K562 (cell line): ENCODE measurements around the gene TGM3. TPM values are rescaled to one million over a fixed set of nuclear protein-coding genes. Genes with fewer than 3 reads are reported as not detected.

ENCODE experiments used
- ATAC-seq: fragments of 200-7000 bp; cut with Tn5 transposase; 3 replicates; pipeline ENCODE4 v1.9.1; 2020; ENCODE audit warnings: moderate library complexity
- BruUV-seq: library from RNA; stranded (reverse); fragments of 400-500 nt; replicated peaks from 2 replicates; lab custom pipeline; 2021; lab: Mats Ljungman, UMichigan
- CTCF ChIA-PET: fragments of 300-600 bp; formaldehyde crosslinking; extraction: SDS; loops from one replicate; lab custom pipeline; 2021; ENCODE audit warnings: low intra/inter-chr PET ratio; lab: Yijun Ruan, JAX
- POLR2A ChIA-PET: fragments of 300-600, 350-650 bp; sonication (Branson Sonifier 250); formaldehyde crosslinking; extraction: SDS; loops from one replicate; lab custom pipeline; 2021; ENCODE audit warnings: antibody characterized with exemption, inconsistent platforms; lab: Yijun Ruan, JAX
- DNase-seq, 4 experiments: peaks; one replicate each; pipeline versions ENCODE4 v3.0.0 to v3.0.0-alpha.2; 2011 to 2018; ENCODE audit warnings: low spot score in 3 of 4, mixed read lengths in 3 of 4; ENCODE audit errors: extremely low read depth in 1 of 4
- FAIRE-seq: peaks from 2 replicates; lab custom pipeline; 2011; peaks lifted over from hg19 to GRCh38; lab: Jason Lieb, UNC
- H2AFZ ChIP-seq: 2 replicates; pipeline ENCODE4 v1.6.0; 2011; ENCODE audit warnings: low read depth, low read length, control low read depth, inconsistent platforms
- H3K27ac ChIP-seq: fragments of 200-600 bp; 3 replicates; pipeline ENCODE4 v1.8.0; 2011; ENCODE audit warnings: low read depth, mild to moderate bottlenecking, control low read depth, inconsistent platforms, low read length, moderate library complexity, mixed read lengths; ENCODE audit errors: extremely low read depth
- H3K27me3 ChIP-seq, 2 experiments: fragments of 300-600 bp in 1 of 2; 2 replicates in 1 of 2; 3 replicates in 1 of 2; pipeline versions ENCODE4 v1.6.0 to v1.8.0; 2011; ENCODE audit warnings: inconsistent platforms in 2 of 2, low read length in 2 of 2, mild to moderate bottlenecking in 1 of 2, mixed read lengths in 1 of 2, moderate library complexity in 1 of 2; ENCODE audit not compliant: control insufficient read depth in 2 of 2, insufficient read depth in 2 of 2
- H3K36me3 ChIP-seq: fragments of 300-600 bp; 3 replicates; pipeline ENCODE4 v1.8.0; 2011; ENCODE audit warnings: mild to moderate bottlenecking, low read length, inconsistent platforms; ENCODE audit not compliant: control insufficient read depth, insufficient read depth
- H3K4me1 ChIP-seq, 2 experiments: fragments of 200-600 bp in 1 of 2; replicated peaks in 1 of 2; 2 replicates in 1 of 2; 3 replicates in 1 of 2; pipeline versions ENCODE4 v1.5.1 to v1.8.0; 2011; ENCODE audit warnings: inconsistent platforms in 2 of 2, low read length in 2 of 2, mild to moderate bottlenecking in 1 of 2, mixed read lengths in 1 of 2, moderate library complexity in 1 of 2; ENCODE audit not compliant: control insufficient read depth in 2 of 2, insufficient read depth in 2 of 2
- H3K4me2 ChIP-seq: 2 replicates; pipeline ENCODE4 v1.6.1; 2011; ENCODE audit warnings: low read length, control low read depth, inconsistent platforms, mixed read lengths; ENCODE audit not compliant: insufficient read depth
- H3K4me3 ChIP-seq: fragments of 200-600 bp; sonication (generic), shearing (Covaris generic); 2 replicates; pipeline ENCODE4 v1.5.1; 2016; ENCODE audit warnings: control low read depth, inconsistent platforms
- H3K79me2 ChIP-seq: fragments of 200-600 bp; 3 replicates; pipeline ENCODE4 v1.8.0; 2011; ENCODE audit warnings: low read length, inconsistent platforms; ENCODE audit not compliant: control insufficient read depth, insufficient read depth
- H3K9ac ChIP-seq, 2 experiments: 2 replicates each; pipeline versions ENCODE4 v1.6.0 to v1.6.1; 2011; ENCODE audit warnings: low read depth in 2 of 2, low read length in 2 of 2, control low read depth in 1 of 2, inconsistent platforms in 1 of 2, mild to moderate bottlenecking in 1 of 2, mixed read lengths in 1 of 2; ENCODE audit not compliant: insufficient read depth in 1 of 2
- H3K9me1 ChIP-seq: one replicate; pipeline ENCODE4 v1.6.0; 2011; ENCODE audit warnings: inconsistent platforms, mild to moderate bottlenecking, low read length, moderate library complexity; ENCODE audit not compliant: control insufficient read depth, insufficient read depth
- H3K9me3 ChIP-seq: replicated peaks from 2 replicates; pipeline ENCODE4 v1.5.1; 2011; ENCODE audit warnings: low read depth, low read length, inconsistent platforms; ENCODE audit not compliant: control insufficient read depth, insufficient read depth
- H4K20me1 ChIP-seq: replicated peaks from 2 replicates; pipeline ENCODE4 v1.6.1; 2011; ENCODE audit warnings: low read length, inconsistent platforms, mixed read lengths; ENCODE audit not compliant: control insufficient read depth, insufficient read depth
- ARHGAP35 ChIP-seq: fragments of 450-650 bp; IDR thresholded peaks from 2 replicates; pipeline ENCODE4 v1.6.1; 2018; ENCODE audit not compliant: partially characterized antibody
- BCL6 ChIP-seq: fragments of 250-450 bp; sonication (Bioruptor Pico); IDR thresholded peaks from 2 replicates; pipeline ENCODE4 v1.4.0; 2020
- BRD4 ChIP-seq: fragments of 200-600 bp; sonication (generic); IDR thresholded peaks from 2 replicates; pipeline ENCODE4 v1.6.1; 2017; ENCODE audit warnings: inconsistent platforms
- ETV5 ChIP-seq: sonication (generic); formaldehyde crosslinking; IDR thresholded peaks from 2 replicates; pipeline ENCODE4 v1.4.0; 2020; ENCODE audit warnings: low read depth, mild to moderate bottlenecking, missing genetic modification reagents
- SMAD1 ChIP-seq: fragments of 150-350 bp; IDR thresholded peaks from 2 replicates; pipeline ENCODE4 v1.6.1; 2014; ENCODE audit warnings: low read length, low read depth; ENCODE audit not compliant: partially characterized antibody
- SREBF1 ChIP-seq: fragments of 150-350 bp; IDR thresholded peaks from 2 replicates; pipeline ENCODE4 v1.6.1; 2014; ENCODE audit warnings: antibody characterized with exemption, low read depth, low read length, borderline replicate concordance
- TFAM ChIP-seq: fragments of 250-450 bp; sonication (Bioruptor Pico); conservative IDR thresholded peaks from 2 replicates; pipeline ENCODE4 v1.5.0; 2021; ENCODE audit warnings: mild to moderate bottlenecking, moderate library complexity
- ZNF316 ChIP-seq: fragments of 450-650 bp; IDR thresholded peaks from 2 replicates; pipeline ENCODE4 v1.6.1; 2016
- ZNF79 ChIP-seq: fragments of 250-450 bp; sonication (Bioruptor Pico); IDR thresholded peaks from 2 replicates; pipeline ENCODE4 v1.4.0; 2020; ENCODE audit warnings: low read depth, mild to moderate bottlenecking, moderate library complexity
- WGBS: fragments of 100-300 bp; shearing (Covaris generic); methylation state at CpG from one replicate; pipeline ENCODE4 v1.1.6; 2016; ENCODE audit warnings: low coverage, mixed read lengths; ENCODE audit not compliant: insufficient coverage; ENCODE audit errors: missing lambda C conversion rate; 5-methylcytosine and 5-hydroxymethylcytosine counted together
- in situ Hi-C: fragments of 300-500 bp; cut with MboI; formaldehyde crosslinking; loops from 4 replicates; pipeline ENCODE4 v1.15.0; 2018; ENCODE audit warnings: inconsistent platforms, mixed read lengths
- intact Hi-C: fragments of 100-400 bp; cut with micrococcal nuclease; formaldehyde crosslinking; loops from 2 replicates; pipeline ENCODE4 v1.14.2; 2022
- polyA plus RNA-seq, 8 experiments: library from polyadenylated mRNA; depleted of rRNA in 4 of 8; stranded (reverse) in 5 of 8; unstranded in 3 of 8; fragments of >200 nt; fragmentation: Nextera tagmentation in 2 of 8; fragmentation: Illumina TruSeq in 1 of 8; extraction: Ambion mirVana in 2 of 8; extraction: Trizol in 1 of 8; gene quantifications; 2 replicates each; pipeline versions ENCODE4 v1.2.1 to v1.2.3, GENCODE V29; 2011 to 2014; ENCODE audit warnings: inconsistent platforms in 1 of 8, missing spikeins in 1 of 8
- total RNA-seq, 7 experiments: library from RNA; depleted of rRNA in 6 of 7; stranded (reverse); fragments of >200 nt in 6 of 7; fragmentation: Illumina TruSeq in 2 of 7; extraction: Trizol in 2 of 7; gene quantifications; 2 replicates each; pipeline versions ENCODE4 v1.2.1 to v1.2.3, GENCODE V29; 2011 to 2021; ENCODE audit warnings: low replicate concordance in 1 of 7
- TF ChIP-seq, protein P1 (sequence below): fragments of 200-800 bp; sonication (Bioruptor generic); IDR thresholded peaks from 2 replicates; pipeline ENCODE4 v1.6.1; 2017; ENCODE audit warnings: missing genetic modification characterization, missing compliant biosample characterization
- TF ChIP-seq, protein P2 (sequence below): sonication (generic); formaldehyde crosslinking; IDR thresholded peaks from 2 replicates; pipeline ENCODE4 v1.8.1; 2023; ENCODE audit warnings: mild to moderate bottlenecking, missing genetic modification reagents
- TF ChIP-seq, protein P3 (sequence below): fragments of 250-450 bp; sonication (Bioruptor Pico); IDR thresholded peaks from 2 replicates; pipeline ENCODE4 v1.4.0; 2020

TGM3 gene
- total and polyA plus RNA-seq, 9 of the 15 experiments (the other 6 are each of a cell fraction or from before 2014, with no cell fraction given): not detected

DNA sequence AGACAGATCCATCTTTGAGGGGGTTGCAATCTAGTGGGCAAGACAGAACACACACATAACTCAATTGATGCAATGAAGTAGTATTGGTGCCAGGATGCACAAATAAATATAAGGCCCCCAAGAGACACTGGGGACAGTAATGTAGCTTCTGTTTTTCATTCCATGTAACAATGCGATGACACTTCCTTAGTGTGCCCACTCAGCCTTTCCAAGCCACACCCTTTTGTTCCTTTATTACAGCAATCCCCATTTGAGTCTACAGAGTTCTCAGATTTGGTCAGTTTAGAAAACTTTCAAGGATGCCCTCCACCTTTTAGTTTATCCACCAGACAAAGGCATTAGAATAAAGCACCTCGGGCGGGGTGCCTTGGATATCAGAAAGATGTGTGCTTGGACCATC lies 15.5 kb downstream of the TGM3 start:
- Histone ChIP-seq H4K20me1 (no peaks in the 10 kb centered on the region), H3K9me3 (no peaks in the 10 kb centered on the region), H3K79me2 (no peaks in the 10 kb centered on the region)
- CTCF ChIA-PET: no interaction called here
- no peak for DNase-seq
- no TSS peak for BruUV-seq
- no peak for TF ChIP-seq SREBF1
- TF ChIP-seq SMAD1: no peak
- TF ChIP-seq, all 486 proteins: peak for 0
- intact Hi-C loops: no loop called here
- no peak overlapping the region for H3K4me3 ChIP-seq
- POLR2A ChIA-PET: no interaction called here
- no peak overlapping the region for H2AFZ ChIP-seq
- H3K27me3 ChIP-seq: no peaks in the 10 kb centered on the region
- H3K9ac ChIP-seq: no peak overlapping the region
- no peaks in the 10 kb centered on the region for H3K9me1 ChIP-seq
- no peaks in the 10 kb centered on the region for H3K36me3 ChIP-seq
- peaks cover 16 to 27% of the 10 kb centered on the region in 2 experiments for H3K4me1 ChIP-seq
- FAIRE-seq (no peak), ATAC-seq (no peak)
- H3K4me2 ChIP-seq: no peak overlapping the region
- 50% methylated on average over 3 of the region's 3 CpGs for WGBS
- in situ Hi-C loops: no loop called here
- H3K27ac ChIP-seq: no peak overlapping the region

DNA sequence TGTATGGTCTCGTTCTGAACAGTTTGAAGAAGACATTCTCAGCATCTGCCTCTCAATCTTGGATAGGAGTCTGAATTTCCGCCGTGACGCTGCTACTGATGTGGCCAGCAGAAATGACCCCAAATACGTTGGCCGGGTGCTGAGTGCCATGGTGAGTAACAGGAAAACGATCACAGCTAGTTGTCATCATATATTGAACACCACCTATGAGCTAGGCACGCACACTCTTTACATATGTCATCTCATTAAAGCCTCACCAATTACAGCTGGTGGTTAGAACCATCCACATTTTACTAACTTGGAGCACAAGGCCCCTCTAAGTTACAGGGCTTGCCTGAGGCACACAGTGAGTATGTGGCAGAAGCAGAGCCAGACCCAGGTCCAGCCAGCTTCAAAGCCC lies 17.1 kb downstream of the TGM3 start:
- ChIA-PET POLR2A (interaction anchor here (0.5 to 1.5 kb wide), 4 partner anchors 13 to 33 kb away, joined by 3 read pairs; no protein-coding TSS in a partner anchor), CTCF (no interaction called here)
- Histone ChIP-seq H3K36me3 (no peaks in the 10 kb centered on the region), H2AFZ (0 out of 2 replicates have a peak overlapping the region, but pooled peaks have one; percentile 53), H3K4me2 (no peak overlapping the region), H3K27ac (no peak overlapping the region), H3K9ac (no peak overlapping the region), H3K9me3 (no peaks in the 10 kb centered on the region), H4K20me1 (no peaks in the 10 kb centered on the region), H3K27me3 (no peaks in the 10 kb centered on the region), H3K79me2 (no peaks in the 10 kb centered on the region), H3K4me1 (peaks cover 25 to 32% of the 10 kb centered on the region in 2 experiments), H3K4me3 (no peak overlapping the region), H3K9me1 (peaks cover 2% of the 10 kb centered on the region)
- intact Hi-C loops (no loop called here), in situ Hi-C loops (no loop called here)
- FAIRE-seq (no peak), ATAC-seq (no peak), DNase-seq (no peak)
- 87% methylated on average over 8 of the region's 8 CpGs for WGBS
- BruUV-seq: no TSS peak
- TF ChIP-seq ZNF316 (no peak), ZNF79 (CRISPR knock-in tag) (no peak), BRD4 (no peak), TFAM (no peak), ETV5 (CRISPR knock-in tag) (no peak), BCL6 (CRISPR knock-in tag) (no peak), ARHGAP35 (no peak)
- TF ChIP-seq, protein P1, sequence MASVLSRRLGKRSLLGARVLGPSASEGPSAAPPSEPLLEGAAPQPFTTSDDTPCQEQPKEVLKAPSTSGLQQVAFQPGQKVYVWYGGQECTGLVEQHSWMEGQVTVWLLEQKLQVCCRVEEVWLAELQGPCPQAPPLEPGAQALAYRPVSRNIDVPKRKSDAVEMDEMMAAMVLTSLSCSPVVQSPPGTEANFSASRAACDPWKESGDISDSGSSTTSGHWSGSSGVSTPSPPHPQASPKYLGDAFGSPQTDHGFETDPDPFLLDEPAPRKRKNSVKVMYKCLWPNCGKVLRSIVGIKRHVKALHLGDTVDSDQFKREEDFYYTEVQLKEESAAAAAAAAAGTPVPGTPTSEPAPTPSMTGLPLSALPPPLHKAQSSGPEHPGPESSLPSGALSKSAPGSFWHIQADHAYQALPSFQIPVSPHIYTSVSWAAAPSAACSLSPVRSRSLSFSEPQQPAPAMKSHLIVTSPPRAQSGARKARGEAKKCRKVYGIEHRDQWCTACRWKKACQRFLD (CRISPR knock-in tag): no peak
- TF ChIP-seq, protein P2, sequence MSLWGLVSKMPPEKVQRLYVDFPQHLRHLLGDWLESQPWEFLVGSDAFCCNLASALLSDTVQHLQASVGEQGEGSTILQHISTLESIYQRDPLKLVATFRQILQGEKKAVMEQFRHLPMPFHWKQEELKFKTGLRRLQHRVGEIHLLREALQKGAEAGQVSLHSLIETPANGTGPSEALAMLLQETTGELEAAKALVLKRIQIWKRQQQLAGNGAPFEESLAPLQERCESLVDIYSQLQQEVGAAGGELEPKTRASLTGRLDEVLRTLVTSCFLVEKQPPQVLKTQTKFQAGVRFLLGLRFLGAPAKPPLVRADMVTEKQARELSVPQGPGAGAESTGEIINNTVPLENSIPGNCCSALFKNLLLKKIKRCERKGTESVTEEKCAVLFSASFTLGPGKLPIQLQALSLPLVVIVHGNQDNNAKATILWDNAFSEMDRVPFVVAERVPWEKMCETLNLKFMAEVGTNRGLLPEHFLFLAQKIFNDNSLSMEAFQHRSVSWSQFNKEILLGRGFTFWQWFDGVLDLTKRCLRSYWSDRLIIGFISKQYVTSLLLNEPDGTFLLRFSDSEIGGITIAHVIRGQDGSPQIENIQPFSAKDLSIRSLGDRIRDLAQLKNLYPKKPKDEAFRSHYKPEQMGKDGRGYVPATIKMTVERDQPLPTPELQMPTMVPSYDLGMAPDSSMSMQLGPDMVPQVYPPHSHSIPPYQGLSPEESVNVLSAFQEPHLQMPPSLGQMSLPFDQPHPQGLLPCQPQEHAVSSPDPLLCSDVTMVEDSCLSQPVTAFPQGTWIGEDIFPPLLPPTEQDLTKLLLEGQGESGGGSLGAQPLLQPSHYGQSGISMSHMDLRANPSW (CRISPR knock-in tag): no peak
- TF ChIP-seq, protein P3, sequence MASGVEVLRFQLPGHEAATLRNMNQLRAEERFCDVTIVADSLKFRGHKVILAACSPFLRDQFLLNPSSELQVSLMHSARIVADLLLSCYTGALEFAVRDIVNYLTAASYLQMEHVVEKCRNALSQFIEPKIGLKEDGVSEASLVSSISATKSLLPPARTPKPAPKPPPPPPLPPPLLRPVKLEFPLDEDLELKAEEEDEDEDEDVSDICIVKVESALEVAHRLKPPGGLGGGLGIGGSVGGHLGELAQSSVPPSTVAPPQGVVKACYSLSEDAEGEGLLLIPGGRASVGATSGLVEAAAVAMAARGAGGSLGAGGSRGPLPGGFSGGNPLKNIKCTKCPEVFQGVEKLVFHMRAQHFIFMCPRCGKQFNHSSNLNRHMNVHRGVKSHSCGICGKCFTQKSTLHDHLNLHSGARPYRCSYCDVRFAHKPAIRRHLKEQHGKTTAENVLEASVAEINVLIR: no peak
